Activated effector memory CD4-positive, alpha-beta T cell treated with Interleukin-2 at 50 U/mL for 16 hours (primary cell): ENCODE data around the gene ROR1.

ENCODE experiments used
- DNase-seq: peaks from one replicate; pipeline ENCODE4 v3.0.0-alpha.2; 2020

Gene ROR1

DNA sequence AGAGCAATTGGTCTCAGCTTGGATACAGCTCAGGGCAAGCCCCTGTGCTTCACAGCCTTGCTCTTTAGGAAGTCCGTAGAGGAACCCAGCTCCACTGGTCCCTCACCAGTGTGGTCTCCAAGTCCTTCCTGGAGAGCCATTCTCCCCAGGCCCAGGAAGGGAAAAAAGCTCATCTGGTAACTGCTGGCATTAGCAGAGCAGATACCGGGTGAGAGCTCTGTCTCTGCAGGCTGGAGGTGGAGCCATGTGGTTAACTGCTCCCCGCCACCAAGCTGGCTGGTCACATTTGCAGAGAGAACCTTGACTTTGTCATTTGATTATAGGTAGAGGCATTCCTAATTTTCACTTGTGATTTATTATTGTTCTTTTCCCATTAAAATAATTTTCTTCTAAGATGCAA lies 169.6 kb downstream of the ROR1 start:
- no peak for DNase-seq

DNA sequence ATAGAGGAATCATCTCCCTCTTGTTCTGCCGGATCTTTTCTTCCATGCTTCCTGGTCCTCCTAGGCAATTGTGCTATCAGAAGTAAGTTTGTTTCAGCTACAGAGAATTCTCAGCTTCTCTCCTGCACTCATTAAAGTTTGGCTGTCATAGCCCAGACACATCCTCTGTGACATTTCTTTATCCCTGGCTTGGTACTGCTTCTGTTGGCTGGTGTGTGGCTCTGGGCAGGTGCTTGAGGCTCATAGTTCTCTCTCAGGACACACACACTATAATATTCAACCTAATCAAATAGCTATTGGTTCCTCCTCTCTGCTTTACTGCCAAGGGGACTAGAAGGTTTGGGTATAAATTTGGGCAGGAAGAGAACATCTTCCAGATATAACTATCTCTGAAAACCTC lies 172.1 kb downstream of the ROR1 start:
- DNase-seq: no peak

DNA sequence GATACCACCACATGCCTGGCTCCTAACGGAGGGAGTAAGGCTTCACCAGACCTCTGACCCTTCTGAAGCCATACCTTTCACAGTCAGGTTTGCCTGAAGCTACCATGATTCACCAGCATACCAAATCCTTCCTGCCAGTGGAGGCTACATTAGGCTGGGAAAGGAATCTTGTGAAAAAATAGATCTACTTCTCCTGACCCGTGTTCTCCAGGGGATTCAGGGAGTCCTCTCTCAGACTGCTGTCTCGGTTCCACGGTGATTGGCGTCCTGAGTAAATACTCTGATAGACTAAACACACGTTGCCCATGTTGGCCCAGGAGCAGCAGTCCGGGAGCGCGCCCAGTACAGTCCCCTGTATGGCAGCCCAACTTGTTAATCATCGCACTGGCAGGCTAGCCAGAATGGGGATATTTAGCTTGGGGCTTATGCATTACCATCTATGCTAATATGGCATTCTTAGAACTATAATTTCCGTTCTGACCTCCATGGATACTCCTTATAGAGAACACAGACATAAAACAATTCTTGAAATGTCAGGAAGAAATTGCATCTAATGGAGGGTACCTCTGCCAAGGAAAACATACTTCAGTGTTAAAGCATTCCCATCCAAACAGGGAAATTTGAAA lies 173.2 kb downstream of the ROR1 start:
- no peak for DNase-seq

DNA sequence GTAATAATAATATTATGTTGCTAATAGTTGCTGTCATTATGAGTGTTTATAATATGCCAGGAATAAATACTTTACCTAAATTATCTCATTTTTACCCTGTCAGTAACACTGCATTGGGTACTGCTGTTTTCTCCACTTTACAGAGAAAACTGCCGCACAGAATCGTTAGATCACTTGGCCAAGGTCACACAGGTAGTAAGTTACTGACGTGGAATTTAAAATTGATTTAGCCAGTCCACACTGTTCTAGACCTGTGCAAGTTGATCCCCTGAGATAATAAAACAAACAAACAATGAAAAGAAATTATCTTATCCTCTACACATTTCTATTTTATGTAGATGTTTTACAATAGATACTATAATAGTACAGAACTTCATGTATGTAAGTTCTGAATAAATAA lies 174.1 kb downstream of the ROR1 start:
- DNase-seq: no peak

DNA sequence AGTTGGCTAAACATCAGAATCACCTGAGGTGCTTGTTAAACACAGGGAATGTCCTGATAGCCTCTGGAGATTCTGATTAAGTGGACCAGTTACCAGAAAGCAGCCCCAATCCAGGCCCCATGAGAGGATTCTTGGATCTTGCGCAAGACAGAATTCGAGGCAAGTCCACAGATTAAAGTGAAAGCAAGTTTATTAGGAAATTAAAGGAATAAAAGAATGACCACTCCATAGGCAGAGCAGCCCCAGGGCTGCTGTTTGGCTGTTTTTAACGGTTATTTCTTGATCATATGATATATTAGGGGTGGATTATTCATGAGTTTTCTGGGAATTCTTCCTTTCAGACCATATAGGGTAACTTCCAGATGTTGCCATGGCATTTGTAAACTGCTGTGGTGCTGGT lies 176.2 kb downstream of the ROR1 start:
- DNase-seq: no peak

DNA sequence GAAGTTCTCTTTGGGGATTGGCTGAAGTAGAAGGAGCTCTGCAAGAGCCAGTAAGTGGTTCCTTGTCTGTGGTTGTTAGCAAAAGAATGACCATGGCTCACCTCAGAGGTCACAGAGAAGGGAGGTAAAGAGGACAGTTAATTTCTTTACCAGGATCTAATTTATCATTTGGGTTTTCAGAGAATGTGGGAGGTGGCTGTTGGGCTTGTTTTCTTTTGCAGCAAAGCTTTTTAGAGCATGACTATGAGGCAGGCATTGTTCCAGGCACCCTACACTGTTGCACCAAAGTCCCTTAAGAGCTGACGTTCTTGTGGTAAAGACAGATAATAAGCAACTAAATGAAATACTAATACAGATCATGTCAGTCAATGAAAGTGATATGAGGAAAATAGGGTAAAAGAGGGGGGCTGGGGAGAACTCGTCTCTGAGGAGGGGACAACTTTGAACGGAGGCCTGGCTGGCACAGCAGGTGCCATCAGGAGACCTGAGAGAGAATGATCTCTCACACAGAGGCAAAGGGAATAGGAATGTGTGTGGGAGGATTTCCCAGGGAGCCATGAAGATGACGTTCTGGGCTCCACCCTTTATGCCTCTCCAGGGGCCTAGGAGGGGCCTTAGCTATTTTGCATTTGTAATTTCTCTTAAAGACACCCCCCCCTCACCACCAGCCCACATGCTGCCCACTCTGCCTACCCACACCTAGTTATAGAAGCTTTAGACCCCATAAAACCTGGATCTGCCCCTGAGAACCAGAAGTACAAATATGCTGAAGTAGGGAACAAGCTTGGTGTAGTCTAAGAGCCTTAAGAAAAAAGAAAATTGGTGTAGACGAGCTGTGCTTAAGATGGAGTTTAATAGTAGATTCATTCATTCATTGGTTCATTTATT lies 177.5 kb downstream of the ROR1 start:
- no peak for DNase-seq

DNA sequence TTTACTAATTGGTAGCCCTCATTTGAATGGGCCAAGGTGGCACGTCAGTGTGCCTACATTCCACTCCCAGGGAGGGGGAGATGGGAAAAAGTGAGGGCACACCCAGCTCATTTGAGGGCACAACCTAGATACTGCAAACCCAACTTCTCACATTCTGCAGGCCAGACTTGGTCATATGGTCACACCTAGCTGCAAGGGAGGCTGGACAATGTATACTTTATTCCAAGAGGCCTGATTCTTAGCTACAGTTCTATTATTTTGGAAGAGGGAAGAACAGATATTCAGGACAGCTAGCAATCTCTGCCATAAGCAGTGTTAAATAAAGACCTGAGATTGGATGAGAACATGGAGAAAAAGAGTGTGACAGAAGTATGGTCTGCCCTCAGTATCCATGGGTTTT lies 180.4 kb downstream of the ROR1 start:
- DNase-seq: no peak

DNA sequence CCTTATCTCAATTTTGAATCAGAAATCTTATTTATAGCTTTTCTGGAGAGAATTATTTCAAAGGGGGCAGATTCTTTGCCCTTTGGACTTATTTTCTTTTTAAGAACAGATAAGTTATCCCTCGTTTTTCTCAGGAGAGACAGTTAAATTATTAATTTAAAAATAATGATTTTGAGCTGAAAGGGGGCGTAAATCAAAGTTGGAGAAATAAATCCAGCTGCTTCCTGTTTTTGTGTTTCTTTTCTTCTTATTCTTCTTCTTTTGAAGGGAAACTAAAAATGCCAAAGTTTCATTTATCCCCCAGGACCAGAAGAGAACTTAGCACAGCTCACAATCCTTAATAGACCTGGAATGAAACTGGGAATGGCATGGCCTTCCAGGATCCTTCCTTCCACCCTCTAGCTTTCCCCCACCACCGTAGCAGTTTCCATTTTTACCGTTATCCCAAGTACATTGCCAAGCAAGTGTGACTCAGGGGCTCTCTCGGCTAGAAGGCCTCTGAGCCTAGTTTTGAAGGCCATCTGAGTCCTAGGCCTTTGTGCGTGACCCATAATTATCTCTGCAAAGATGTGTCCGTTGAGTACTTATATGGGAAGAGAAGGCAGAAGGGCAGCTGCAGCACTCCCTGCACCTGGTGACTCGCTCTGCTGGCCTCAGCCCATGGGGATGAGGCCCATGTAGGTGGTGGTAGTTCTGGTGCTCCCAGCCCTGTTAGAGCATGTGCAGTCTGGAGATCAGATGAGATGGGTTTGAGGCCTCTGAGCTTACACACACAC lies 181.7 kb downstream of the ROR1 start:
- no peak for DNase-seq

DNA sequence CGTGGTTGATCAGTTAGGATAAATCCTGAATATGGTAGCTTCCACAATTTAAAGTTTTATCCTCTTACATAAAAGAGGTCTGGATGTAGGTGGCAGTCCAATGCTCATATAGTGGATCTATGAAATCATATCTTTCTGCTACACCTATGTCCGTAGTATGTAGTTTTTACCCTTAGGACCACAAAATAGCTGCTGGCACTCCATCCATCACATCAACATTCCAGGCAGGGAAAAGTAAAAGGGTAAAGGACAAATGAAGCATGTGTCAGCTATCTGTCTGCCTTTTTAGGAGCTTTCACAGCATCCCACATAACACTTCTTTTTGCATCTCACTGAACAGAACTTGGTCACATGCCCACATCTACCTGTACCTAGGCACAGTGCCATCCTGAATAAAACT lies 184.7 kb downstream of the ROR1 start:
- DNase-seq: no peak

DNA sequence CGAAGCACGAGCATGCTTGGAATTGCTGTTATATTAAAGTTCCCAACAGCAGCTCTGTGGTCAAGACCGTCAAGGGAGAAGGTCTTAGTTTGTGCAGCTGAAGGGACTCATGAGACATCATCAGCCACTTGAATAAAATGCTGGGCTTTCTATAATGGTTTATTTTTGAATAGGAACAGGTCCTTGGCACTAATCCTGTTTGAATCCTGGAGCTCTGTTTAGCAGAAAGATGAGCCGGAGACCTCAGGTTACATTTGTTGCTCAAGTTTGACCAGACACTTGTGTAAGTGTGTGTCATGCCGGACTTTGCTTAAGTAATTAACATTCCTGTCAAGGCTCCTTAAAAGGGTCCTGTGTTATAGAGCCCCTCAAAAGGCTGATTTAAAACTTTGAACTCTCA lies 186.5 kb downstream of the ROR1 start:
- DNase-seq: no peak

DNA sequence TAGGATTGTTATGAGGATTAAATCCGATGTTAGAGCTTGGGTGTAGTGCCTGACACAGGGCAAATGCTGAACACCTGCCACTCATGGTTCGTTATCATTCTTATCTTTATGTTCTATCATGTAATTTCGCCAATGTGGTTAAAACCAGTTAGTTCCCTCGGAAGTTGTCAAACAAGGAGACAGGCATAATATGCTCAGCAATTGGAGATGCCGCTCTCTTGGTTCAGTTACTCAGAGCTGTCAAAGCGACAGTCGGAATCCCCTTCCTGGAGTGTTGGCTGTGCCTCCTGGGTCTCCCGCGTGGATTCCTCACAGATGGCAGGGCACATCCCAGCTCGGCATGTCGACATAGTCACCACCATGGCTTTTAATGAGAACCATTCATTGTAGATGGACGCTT lies 192.2 kb downstream of the ROR1 start:
- DNase-seq: no peak

DNA sequence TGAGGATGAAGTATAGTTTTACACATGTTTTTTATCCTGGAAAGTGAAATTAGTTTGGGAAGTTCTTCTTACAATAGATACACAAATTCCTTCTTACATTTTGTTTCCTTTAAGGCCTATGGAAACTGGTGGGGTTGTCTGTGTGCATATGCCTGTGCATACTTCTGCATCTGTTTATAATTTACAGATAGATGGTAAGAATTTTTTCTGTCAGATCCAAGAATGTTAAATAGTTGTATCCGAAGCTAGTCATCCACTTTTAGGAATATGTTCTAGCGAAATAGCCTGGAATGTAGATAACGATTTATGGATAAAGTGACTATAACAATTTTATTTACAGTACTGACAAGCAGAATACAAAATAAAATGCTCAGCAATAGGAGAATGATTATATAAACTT lies 194.1 kb downstream of the ROR1 start:
- no peak for DNase-seq

DNA sequence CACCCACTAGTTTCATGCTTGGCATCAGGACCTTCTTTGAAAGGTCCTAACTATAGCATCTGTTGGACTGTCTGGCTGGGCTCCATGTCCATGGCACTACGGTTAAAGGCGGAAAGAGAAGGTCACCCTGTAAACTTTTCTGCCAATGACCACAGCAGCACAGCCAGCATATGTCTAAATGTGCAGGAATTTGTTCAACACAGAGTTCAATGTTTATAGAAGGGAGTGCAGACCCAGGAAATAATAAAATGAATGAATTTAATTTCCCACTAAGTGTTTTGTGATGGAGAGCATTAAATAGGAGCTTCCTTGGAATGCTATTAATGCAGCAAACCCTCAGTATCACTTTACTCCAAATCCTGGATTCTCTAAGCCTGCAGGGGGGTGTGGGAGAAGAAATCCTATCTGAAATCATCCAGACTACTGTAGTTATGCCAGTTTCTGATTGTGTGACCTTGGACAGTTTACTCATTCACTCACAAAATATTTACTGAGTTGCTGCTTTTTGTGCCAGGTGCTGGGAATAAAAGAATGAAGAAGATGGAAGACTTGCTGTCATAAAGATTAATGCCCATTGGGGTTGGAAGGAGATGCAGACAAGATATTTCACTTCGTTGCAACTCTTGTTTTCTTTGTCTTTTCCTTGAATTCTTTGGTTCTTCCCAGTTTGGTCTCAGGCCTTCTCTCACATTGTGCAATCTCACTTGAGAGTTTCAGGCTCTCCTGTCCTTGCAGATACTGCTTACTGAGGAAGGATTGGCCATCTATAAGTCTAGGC lies 195.0 kb downstream of the ROR1 start:
- DNase-seq: no peak

DNA sequence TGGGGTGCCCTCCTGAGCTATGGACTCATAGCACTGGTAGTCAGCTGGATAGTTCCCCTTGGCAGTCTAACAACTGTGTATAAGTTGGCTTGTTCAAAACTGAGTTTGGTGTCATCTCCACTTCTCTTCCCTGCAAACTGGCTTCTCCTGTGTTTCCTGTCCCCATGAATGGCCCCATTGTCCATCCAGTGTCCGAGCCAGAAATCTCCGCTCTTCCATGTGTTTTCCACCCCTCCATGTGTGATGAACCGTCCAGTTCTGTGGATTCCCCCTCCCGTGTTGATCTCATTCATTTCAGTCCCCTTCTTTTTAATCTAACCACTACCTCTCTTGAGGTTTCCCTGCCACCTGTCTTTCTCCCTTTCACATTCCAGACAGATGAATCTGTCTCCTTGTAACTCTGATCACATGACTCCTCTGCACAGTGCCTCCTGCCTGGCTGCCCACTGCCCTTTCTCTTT lies 195.7 kb downstream of the ROR1 start:
- DNase-seq: no peak

DNA sequence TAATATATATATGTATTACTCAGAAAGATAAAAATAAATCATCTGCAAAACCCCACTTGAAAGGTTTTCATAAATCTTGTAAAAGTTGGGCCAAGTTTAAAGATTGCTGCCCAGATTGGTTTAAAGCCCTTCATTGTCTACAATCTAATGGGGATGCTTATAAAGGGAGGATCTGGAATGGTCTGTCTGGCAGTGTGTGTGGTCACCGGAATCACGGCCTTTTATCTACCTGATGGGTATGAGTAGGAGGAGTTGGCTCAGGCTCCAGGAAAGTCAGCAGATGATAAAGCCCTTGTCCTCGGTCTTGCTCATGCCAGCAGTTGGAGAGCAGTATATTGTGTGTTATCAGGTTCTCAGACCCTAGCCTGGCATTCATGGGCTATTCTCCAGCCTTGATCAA lies 197.7 kb downstream of the ROR1 start:
- no peak for DNase-seq

DNA sequence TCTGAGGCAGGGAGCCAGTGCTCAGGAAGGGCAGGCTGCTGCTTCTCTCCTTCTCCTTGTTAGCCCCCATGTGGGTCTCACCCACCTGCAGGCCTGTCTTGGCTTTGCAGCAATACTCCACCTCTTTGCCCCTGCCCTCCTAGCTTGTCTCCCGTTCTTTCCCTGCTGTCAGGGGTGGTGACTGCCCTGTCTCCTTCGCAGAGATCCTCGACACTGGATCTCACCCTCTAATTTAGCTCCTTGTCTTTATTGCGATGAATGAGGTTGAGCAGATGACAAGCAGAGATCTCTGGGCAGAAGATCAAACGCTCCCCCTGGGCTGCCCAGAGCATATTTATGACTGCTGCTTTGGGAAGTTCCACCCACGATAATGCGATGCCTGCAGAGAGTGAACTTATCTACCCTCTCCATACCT lies 199.2 kb downstream of the ROR1 start:
- DNase-seq: no peak

DNA sequence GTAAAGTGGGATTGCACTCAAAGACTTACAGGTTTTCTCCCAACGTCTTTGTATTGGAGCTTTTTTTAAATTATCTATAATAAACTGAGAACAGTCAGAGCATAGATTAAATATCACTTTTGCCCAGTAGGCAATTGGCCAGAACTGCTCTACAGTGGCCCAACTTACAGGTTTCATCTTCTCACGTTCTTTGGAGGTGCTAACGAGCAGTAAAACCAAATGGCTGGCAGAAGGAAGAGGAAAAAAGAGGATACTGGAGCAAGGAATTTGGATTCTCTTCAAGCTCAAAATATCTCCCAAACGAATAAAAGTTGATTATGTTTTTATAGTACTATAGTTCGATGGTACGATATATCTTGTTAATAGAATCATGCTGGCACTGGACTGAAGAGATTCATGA lies 201.1 kb downstream of the ROR1 start:
- DNase-seq: no peak

DNA sequence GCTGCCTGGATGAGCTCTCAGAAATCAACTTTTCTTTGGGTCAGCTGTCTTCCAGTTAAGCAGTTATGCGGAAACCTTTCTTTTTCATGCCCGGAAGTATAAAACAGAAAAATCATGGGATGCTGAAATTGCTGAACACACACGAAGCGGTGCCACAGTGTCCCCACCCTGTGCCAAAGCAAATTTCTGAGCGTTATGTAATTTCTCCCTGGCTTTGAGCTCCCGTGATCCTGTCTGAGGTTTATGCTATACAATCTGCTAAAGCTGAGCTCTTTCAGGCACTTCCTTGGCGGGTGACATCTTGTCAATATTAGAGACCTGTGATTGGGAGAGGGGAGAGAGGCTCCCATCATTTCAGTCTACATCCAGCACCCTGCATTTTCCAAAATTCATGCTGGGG lies 201.7 kb downstream of the ROR1 start:
- DNase-seq: no peak

DNA sequence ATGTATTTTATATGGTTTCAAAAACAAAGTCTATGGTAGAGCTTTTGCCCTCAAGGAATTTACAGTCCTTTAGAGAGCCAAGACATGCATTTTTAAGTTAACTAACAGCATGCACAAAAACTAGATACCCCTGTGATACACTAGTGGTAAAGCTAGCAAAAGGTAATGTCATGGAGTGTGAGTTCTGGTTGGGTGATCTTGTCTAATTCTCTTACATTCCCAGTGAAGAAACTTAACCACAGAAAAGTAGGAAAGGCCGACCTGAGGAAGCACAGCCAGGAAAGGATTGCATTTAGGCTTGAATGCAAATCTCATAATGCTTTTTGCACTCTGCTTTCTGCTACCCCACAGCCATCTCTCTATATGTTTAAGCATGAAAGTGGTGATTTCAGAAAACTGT lies 202.2 kb downstream of the ROR1 start:
- no peak for DNase-seq

DNA sequence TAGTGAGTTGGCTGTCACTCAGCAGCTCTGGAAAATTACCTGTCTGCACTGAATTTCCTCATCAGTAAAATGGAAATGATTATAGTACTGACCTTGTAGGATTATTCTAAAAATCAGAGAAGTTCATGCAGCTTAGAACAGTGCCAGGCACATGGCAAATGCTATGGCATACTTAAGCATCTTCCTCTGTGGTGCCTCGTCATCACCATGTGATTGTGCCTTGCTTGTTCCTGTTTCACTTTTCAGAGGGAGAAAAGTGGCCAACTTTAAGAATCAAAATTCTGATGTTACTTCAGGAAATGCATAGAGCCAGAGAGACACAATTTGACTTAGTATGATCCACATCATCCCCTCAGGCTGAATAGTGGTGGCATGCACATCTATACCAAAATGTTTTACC lies 203.6 kb downstream of the ROR1 start:
- DNase-seq: no peak

DNA sequence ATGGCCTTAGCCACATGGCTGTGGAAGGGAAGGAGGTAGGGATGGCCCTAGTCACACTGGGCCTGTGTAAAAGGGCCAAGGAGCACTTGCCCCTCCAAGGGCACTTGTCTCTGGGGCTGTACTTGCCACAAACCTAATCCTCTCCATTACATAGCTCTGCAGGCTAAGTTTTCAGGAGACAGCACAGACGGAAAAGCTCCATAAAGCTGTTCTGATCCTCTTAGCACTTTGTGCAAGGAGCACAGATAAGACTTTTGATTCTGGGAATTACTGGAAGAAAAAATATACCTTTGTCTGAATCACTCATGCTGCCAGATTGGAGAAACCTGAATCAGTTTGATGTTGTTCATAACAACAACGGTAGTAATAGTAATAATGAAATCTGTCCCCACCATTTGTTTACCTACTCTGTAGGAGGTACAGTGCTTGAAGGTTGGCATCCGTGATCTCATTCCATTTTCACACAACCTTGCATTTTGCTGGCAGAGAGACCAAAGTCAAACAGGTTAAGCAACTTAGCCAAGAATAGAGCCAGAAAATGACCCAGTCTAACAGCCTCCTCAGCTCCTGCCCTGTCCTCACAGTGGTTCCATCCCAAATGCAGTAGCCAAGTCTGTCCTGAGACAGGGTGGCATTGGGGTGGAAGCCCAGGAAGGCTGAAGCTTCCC lies 207.1 kb downstream of the ROR1 start:
- no peak for DNase-seq

DNA sequence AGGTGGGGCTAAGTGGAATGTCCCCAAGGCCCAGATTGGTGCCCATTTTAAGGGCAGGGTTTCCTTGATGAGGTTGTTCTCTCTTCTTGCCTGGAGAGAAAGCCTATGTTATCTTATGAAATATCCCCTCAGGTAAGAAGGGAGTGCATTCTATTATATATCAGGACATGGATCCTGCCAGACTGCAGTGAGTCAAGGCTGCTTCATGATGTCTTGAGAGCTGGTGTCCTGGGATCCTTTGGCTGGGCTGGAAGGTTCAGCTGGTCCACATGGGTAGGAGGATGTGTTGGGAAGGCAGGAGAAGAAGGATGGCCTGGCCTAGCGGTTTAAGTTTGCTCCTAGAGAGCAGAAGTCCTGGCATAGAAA lies 207.6 kb downstream of the ROR1 start:
- DNase-seq: no peak

DNA sequence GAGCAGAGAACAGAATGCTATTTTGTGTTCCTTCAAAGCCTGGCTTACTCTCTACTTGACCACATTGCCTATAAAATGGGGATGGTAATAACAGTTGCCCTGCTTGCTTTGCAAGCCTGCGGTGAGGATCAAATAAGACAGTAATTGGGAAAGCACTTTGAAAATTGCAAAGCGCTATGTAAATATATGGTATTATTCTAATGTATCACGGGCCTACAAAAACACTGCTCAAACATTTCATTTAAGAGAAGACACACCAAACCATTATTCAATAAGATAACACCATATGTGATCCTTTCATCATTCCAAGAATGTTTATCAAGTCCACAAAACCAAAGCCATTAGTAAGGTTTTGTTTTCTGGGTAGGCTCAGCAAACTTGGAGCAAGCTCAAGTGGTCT lies 208.4 kb downstream of the ROR1 start:
- DNase-seq: no peak
